CD4-positive, alpha-beta T cell (primary cell): Measurements from ENCODE around the gene ARNT2. TPM values are rescaled to one million over a fixed set of nuclear protein-coding genes. Genes with fewer than 3 reads are reported as not detected.

ENCODE experiments used
- ATAC-seq: fragments of 200-7000 bp; cut with Tn5 transposase; one replicate; pipeline ENCODE4 v1.10.0; 2022; ENCODE audit warnings: mild to moderate bottlenecking; ENCODE audit not compliant: poor library complexity
- CTCF ChIA-PET: fragments of 350-600 bp; sonication (Branson Sonifier 250); formaldehyde crosslinking; loops from one replicate; lab custom pipeline; 2021; ENCODE audit warnings: antibody characterized with exemption, inconsistent platforms; lab: Charles Lee
- POLR2A ChIA-PET: fragments of 350-600 bp; sonication (Branson Sonifier 250); formaldehyde crosslinking; loops from one replicate; lab custom pipeline; 2021; ENCODE audit warnings: antibody characterized with exemption, inconsistent platforms; lab: Charles Lee
- DNase-seq, 14 experiments: peaks; one replicate each; pipeline ENCODE4 v3.0.0-alpha.2; 2013 to 2020; ENCODE audit warnings: mixed read lengths in 2 of 14
- H3K27ac ChIP-seq, 2 donors: one replicate each; pipeline versions ENCODE4 v1.5.1 to v1.7.0; 2013; ENCODE audit warnings: low read length in 2 of 2, low read depth in 1 of 2, mild to moderate bottlenecking in 1 of 2
- H3K27me3 ChIP-seq, 2 experiments: 1 replicate in 1 of 2; 2 replicates in 1 of 2; pipeline versions ENCODE4 v1.6.1 to v1.7.0; 2013; ENCODE audit warnings: low read length in 2 of 2, control low read depth in 1 of 2, mild to moderate bottlenecking in 1 of 2, moderate library complexity in 1 of 2; ENCODE audit not compliant: insufficient read depth in 2 of 2, control insufficient read depth in 1 of 2
- H3K36me3 ChIP-seq: one replicate; pipeline ENCODE4 v1.6.1; 2013; ENCODE audit warnings: low read length, control low read depth; ENCODE audit not compliant: insufficient read depth
- H3K4me1 ChIP-seq: one replicate; pipeline ENCODE4 v1.6.1; 2013; ENCODE audit warnings: low read length, control low read depth; ENCODE audit not compliant: insufficient read depth
- H3K4me3 ChIP-seq: one replicate; pipeline ENCODE4 v1.5.1; 2013; ENCODE audit warnings: mild to moderate bottlenecking, low read length, moderate library complexity
- H3K9me3 ChIP-seq, 2 experiments: 1 replicate in 1 of 2; 2 replicates in 1 of 2; pipeline versions ENCODE4 v1.6.1 to v1.7.0; 2013; ENCODE audit warnings: low read length in 2 of 2, mild to moderate bottlenecking in 2 of 2, control low read depth in 1 of 2, moderate library complexity in 1 of 2; ENCODE audit not compliant: control insufficient read depth in 1 of 2, insufficient read depth in 1 of 2
- H3K27ac Mint-ChIP-seq: one replicate; pipeline ENCODE4 v1.8.0; 2020; ENCODE audit warnings: mixed read lengths
- H3K27me3 Mint-ChIP-seq: one replicate; pipeline ENCODE4 v1.8.0; 2021; ENCODE audit warnings: mixed read lengths
- H3K36me3 Mint-ChIP-seq: one replicate; pipeline ENCODE4 v1.8.0; 2021; ENCODE audit warnings: low read depth, mixed read lengths
- H3K4me1 Mint-ChIP-seq: one replicate; pipeline ENCODE4 v1.8.0; 2021; ENCODE audit warnings: low read depth, mixed read lengths
- H3K4me3 Mint-ChIP-seq: one replicate; pipeline ENCODE4 v1.8.0; 2020; ENCODE audit warnings: mild to moderate bottlenecking, mixed read lengths
- H3K9me3 Mint-ChIP-seq: one replicate; pipeline ENCODE4 v1.8.0; 2020; ENCODE audit warnings: mixed read lengths
- CTCF ChIP-seq: fragments of 200-600 bp; IDR thresholded peaks from one replicate; pipeline ENCODE4 v1.8.0; 2022; ENCODE audit warnings: antibody characterized with exemption, mild to moderate bottlenecking
- intact Hi-C, 2 experiments: fragments of 100-400 bp; cut with DNase I in 1 of 2; cut with micrococcal nuclease in 1 of 2; formaldehyde crosslinking; loops; one replicate each; pipeline versions ENCODE4 v1.15.1 to v1.9.0; 2023 to 2025; cut with DNase I, micrococcal nuclease
- total RNA-seq, 174 experiments: library from RNA in 2 of 174; stranded (reverse) in 2 of 174; gene quantifications; one replicate each; pipeline ENCODE4 v1.2.3 and lab custom pipeline; 2021 to 2026

Gene ARNT2
- total RNA-seq, 2 experiments from 2014 or later: not detected

- no peak for ATAC-seq
- DNase-seq: no peak
Observed at GRCh38 chr15:80403712-80404056, 498 bp upstream of the ARNT2 start.

DNA sequence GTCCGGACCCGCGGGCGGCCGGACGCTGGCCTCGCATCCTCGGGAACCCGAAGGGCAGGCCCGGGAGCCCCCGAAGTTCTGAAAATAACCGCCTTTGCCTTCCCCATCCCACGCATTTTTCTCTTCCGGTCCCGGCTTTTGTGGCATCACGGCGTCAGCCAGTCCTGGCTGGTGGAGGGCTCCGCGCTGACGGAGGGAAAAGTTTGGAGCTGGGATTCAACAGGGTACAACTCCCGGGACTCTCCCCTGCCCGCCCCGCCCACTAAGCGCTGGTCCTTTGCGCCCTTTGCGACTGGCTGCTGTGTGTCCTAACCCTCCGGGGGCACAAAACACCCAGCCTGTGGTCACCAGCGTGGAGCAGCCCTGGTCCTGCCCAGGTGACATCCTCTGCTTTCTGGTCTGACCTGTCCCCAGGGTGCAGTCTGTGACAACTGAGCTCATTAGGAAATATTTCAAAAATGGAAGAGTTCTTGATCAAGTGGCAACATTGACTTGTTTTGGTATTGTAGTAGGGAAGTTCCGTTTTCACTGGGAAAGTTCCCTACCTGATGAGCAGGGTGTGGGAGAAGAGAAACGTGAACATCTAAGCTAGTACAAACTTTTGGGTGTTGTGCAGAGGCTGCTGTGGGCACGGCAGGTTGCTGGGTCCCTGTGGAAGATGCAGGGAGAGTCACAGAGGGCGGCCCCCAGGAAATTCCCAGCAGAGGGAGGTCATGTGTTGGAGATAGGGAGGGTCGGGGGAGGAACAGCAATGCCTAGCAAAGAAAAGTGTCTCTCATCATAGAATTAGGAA is 775 bp downstream of the ARNT2 start:
- ATAC-seq (no peak), DNase-seq (no peak)
- H3K4me1 ChIP-seq: peaks cover 2% of the 10 kb centered on the region
- H3K27ac Mint-ChIP-seq: no peak overlapping the region
- H3K9me3 ChIP-seq: no peaks in the 10 kb centered on the region
- POLR2A ChIA-PET: no interaction called here
- no peaks in the 10 kb centered on the region for H3K9me3 Mint-ChIP-seq
- H3K4me3 ChIP-seq: no peak overlapping the region
- peaks cover 4% of the 10 kb centered on the region for H3K4me1 Mint-ChIP-seq
- H3K27me3 Mint-ChIP-seq: peaks cover 74% of the 10 kb centered on the region
- H3K36me3 ChIP-seq: no peaks in the 10 kb centered on the region
- H3K36me3 Mint-ChIP-seq: no peaks in the 10 kb centered on the region
- peaks cover 37 to 78% of the 10 kb centered on the region in 2 experiments for H3K27me3 ChIP-seq
- TF ChIP-seq CTCF: no peak
- intact Hi-C loops: no loop called here
- no peak overlapping the region for H3K4me3 Mint-ChIP-seq
- no peak overlapping the region for H3K27ac ChIP-seq
- CTCF ChIA-PET: no interaction called here

More at GRCh38 chr15:80403712-80404056, 498 bp upstream of the ARNT2 start:
- ChIA-PET CTCF (no interaction called here), POLR2A (no interaction called here)
- Mint-ChIP-seq H3K27ac (no peak overlapping the region), H3K27me3 (peaks cover 72% of the 10 kb centered on the region), H3K4me1 (peaks cover 4% of the 10 kb centered on the region), H3K36me3 (no peaks in the 10 kb centered on the region), H3K9me3 (no peaks in the 10 kb centered on the region), H3K4me3 (no peak overlapping the region)
- Histone ChIP-seq H3K9me3 (no peaks in the 10 kb centered on the region), H3K4me1 (peaks cover 2% of the 10 kb centered on the region), H3K27ac (no peak overlapping the region), H3K36me3 (no peaks in the 10 kb centered on the region), H3K4me3 (no peak overlapping the region), H3K27me3 (peaks cover 39 to 74% of the 10 kb centered on the region in 2 experiments)
- no peak for TF ChIP-seq CTCF
- intact Hi-C loops: no loop called here

DNA sequence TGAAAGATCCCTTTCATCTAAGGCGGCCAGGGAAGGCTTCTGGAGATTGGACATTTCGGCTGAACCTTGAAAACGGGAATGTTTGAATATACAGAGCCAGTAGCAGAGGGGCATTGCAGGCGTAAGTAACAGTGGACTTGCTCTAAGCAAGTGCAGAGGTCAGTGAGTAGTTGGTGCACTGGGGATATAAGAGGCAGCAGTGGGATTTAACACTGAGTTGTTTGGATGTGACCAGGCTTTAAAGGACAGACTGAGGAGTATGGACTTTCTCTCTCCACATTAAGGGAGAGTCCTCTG is 1.3 kb downstream of the ARNT2 start:
- TF ChIP-seq CTCF: no peak
- POLR2A ChIA-PET: no interaction called here
- Mint-ChIP-seq H3K4me1 (peaks cover 4% of the 10 kb centered on the region), H3K27me3 (peaks cover 74% of the 10 kb centered on the region), H3K9me3 (no peaks in the 10 kb centered on the region), H3K27ac (no peak overlapping the region), H3K36me3 (no peaks in the 10 kb centered on the region), H3K4me3 (no peak overlapping the region)
- DNase-seq (no peak), ATAC-seq (no peak)
- CTCF ChIA-PET: no interaction called here
- intact Hi-C loops: no loop called here
- no peaks in the 10 kb centered on the region for H3K9me3 ChIP-seq
- peaks cover 2% of the 10 kb centered on the region for H3K4me1 ChIP-seq
- H3K4me3 ChIP-seq: no peak overlapping the region
- H3K27me3 ChIP-seq: peaks cover 42 to 77% of the 10 kb centered on the region in 2 experiments
- H3K36me3 ChIP-seq: no peaks in the 10 kb centered on the region
- no peak overlapping the region for H3K27ac ChIP-seq
